A673 (cell line): ENCODE data around the gene BICD1. TPM values are rescaled to one million over a fixed set of nuclear protein-coding genes. Genes with fewer than 3 reads are reported as not detected.
"Not testable (repeated sequence)": the region's sequence is repeated elsewhere in the genome, so short reads cannot be mapped to it uniquely, and the experiment has no call there.

Experiments used
- BruUV-seq: library from RNA; stranded (reverse); fragments of 400-500 nt; replicated peaks from 2 replicates; lab custom pipeline; 2021; lab: Mats Ljungman, UMichigan
- CTCF ChIA-PET: fragments of 300-600 bp; sonication (Branson Sonifier 250); formaldehyde crosslinking; loops from one replicate; lab custom pipeline; 2022; ENCODE audit warnings: antibody characterized with exemption; lab: Charles Lee
- POLR2A ChIA-PET: fragments of 300-600 bp; sonication (Branson Sonifier 250); formaldehyde crosslinking; loops from one replicate; lab custom pipeline; 2022; ENCODE audit warnings: antibody characterized with exemption; ENCODE audit not compliant: low non-redundant PET; lab: Charles Lee
- DNase-seq: peaks from one replicate; pipeline ENCODE4 v3.0.0-alpha.2; 2015; ENCODE audit warnings: low spot score
- H3K27ac ChIP-seq: fragments of 200-600 bp; sonication (generic); 2 replicates; pipeline ENCODE4 v1.5.1; 2016; ENCODE audit warnings: mixed run types, low read depth, mild to moderate bottlenecking, mixed read lengths, antibody characterized with exemption, low read length; ENCODE audit not compliant: poor library complexity, severe bottlenecking
- H3K27me3 ChIP-seq: fragments of 200-600 bp; sonication (generic); replicated peaks from 2 replicates; pipeline ENCODE4 v1.6.1; 2017; ENCODE audit warnings: mixed run types, low read depth, mild to moderate bottlenecking, mixed read lengths, antibody characterized with exemption, low read length; ENCODE audit not compliant: insufficient read depth, poor library complexity
- H3K36me3 ChIP-seq: fragments of 200-600 bp; sonication (generic); 2 replicates; pipeline ENCODE4 v1.6.1; 2016; ENCODE audit warnings: mixed run types, mild to moderate bottlenecking, mixed read lengths, antibody characterized with exemption, low read length; ENCODE audit not compliant: insufficient read depth, poor library complexity, severe bottlenecking
- H3K4me1 ChIP-seq: fragments of 200-600 bp; sonication (generic); 2 replicates; pipeline ENCODE4 v1.6.1; 2017; ENCODE audit warnings: mixed run types, mild to moderate bottlenecking, mixed read lengths, antibody characterized with exemption, low read length; ENCODE audit not compliant: insufficient read depth, poor library complexity, severe bottlenecking
- H3K4me3 ChIP-seq: fragments of 200-600 bp; sonication (generic); 2 replicates; pipeline ENCODE4 v1.5.1; 2016; ENCODE audit warnings: low read depth, mixed run types, mild to moderate bottlenecking, mixed read lengths, low read length; ENCODE audit not compliant: poor library complexity, severe bottlenecking
- H3K9me3 ChIP-seq: fragments of 200-600 bp; sonication (generic); 2 replicates; pipeline ENCODE4 v1.6.1; 2016; ENCODE audit warnings: mixed run types, low read depth, mild to moderate bottlenecking, mixed read lengths, antibody characterized with exemption, low read length; ENCODE audit not compliant: poor library complexity, severe bottlenecking
- EZH2 ChIP-seq: fragments of 200-600 bp; sonication (generic); IDR thresholded peaks from 2 replicates; pipeline ENCODE4 v1.6.1; 2017; ENCODE audit warnings: borderline replicate concordance, low read depth, mild to moderate bottlenecking, mixed read lengths, antibody characterized with exemption, low read length; ENCODE audit not compliant: poor library complexity, severe bottlenecking
- intact Hi-C: fragments of 100-400 bp; cut with micrococcal nuclease; formaldehyde crosslinking; loops from one replicate; pipeline ENCODE4 v1.10.0; 2022; ENCODE audit not compliant: unreplicated experiment
- total RNA-seq: library from RNA; stranded (reverse); gene quantifications from 2 replicates; pipeline ENCODE4 v1.2.3, GENCODE V29; 2021
- TF ChIP-seq, protein P1 (sequence below): fragments of 300-800, 200-600 bp; sonication (generic); conservative IDR thresholded peaks from 2 replicates; pipeline ENCODE4 v1.5.1; 2017; ENCODE audit warnings: low read depth, mild to moderate bottlenecking, antibody characterized with exemption, low read length, moderate library complexity, mixed read lengths

Gene BICD1
- total RNA-seq, 1 experiment from 2014 or later = 50.2 TPM

GRCh38 chr12:32091696-32092095, 15.0 kb upstream of the BICD1 start:
- Histone ChIP-seq H3K27me3 (no peaks in the 10 kb centered on the region), H3K4me3 (no peak overlapping the region), H3K4me1 (no peaks in the 10 kb centered on the region), H3K36me3 (no peaks in the 10 kb centered on the region), H3K9me3 (no peaks in the 10 kb centered on the region), H3K27ac (no peak overlapping the region)
- no peak for DNase-seq
- ChIA-PET CTCF (no interaction called here), POLR2A (no interaction called here)
- intact Hi-C loops = no loop called here
- BruUV-seq = no TSS peak
- no peak for TF ChIP-seq EZH2
- TF ChIP-seq, protein P1, sequence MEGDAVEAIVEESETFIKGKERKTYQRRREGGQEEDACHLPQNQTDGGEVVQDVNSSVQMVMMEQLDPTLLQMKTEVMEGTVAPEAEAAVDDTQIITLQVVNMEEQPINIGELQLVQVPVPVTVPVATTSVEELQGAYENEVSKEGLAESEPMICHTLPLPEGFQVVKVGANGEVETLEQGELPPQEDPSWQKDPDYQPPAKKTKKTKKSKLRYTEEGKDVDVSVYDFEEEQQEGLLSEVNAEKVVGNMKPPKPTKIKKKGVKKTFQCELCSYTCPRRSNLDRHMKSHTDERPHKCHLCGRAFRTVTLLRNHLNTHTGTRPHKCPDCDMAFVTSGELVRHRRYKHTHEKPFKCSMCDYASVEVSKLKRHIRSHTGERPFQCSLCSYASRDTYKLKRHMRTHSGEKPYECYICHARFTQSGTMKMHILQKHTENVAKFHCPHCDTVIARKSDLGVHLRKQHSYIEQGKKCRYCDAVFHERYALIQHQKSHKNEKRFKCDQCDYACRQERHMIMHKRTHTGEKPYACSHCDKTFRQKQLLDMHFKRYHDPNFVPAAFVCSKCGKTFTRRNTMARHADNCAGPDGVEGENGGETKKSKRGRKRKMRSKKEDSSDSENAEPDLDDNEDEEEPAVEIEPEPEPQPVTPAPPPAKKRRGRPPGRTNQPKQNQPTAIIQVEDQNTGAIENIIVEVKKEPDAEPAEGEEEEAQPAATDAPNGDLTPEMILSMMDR = no peak

DNA sequence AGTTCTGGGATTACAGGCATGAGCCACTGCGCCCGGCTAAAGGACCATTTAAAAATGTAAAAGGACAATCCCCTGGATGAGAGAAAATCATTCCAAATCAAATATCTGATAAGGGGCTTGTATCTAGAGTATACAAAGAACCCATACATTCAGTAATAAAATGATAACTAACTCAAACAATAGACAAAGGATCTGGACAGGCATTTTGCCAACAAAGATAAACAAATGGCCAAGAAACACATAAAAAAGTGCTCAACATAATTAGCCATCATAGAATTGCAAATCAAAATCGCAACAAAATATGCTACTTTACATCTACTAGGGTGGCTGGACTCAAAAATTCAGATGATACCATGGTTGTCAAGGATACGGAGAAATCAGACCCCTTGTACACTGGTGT, 8.5 kb upstream of the BICD1 start:
- Histone ChIP-seq H3K9me3 (no peaks in the 10 kb centered on the region), H3K4me3 (no peak overlapping the region), H3K36me3 (no peaks in the 10 kb centered on the region), H3K27ac (no peak overlapping the region), H3K27me3 (no peaks in the 10 kb centered on the region), H3K4me1 (no peaks in the 10 kb centered on the region)
- no peak for DNase-seq
- ChIA-PET POLR2A (no interaction called here), CTCF (no interaction called here)
- BruUV-seq = no TSS peak
- TF ChIP-seq, protein P1 = no peak
- TF ChIP-seq EZH2 = no peak
- intact Hi-C loops = no loop called here

- H3K4me1 ChIP-seq, POLR2A ChIA-PET, H3K4me3 ChIP-seq, H3K36me3 ChIP-seq, BruUV-seq, CTCF ChIA-PET, DNase-seq, intact Hi-C loops, H3K27ac ChIP-seq, H3K9me3 ChIP-seq, H3K27me3 ChIP-seq: not testable (repeated sequence)
These were observed 7.4 kb upstream of the BICD1 start for GRCh38 chr12:32099275-32099674.

DNA sequence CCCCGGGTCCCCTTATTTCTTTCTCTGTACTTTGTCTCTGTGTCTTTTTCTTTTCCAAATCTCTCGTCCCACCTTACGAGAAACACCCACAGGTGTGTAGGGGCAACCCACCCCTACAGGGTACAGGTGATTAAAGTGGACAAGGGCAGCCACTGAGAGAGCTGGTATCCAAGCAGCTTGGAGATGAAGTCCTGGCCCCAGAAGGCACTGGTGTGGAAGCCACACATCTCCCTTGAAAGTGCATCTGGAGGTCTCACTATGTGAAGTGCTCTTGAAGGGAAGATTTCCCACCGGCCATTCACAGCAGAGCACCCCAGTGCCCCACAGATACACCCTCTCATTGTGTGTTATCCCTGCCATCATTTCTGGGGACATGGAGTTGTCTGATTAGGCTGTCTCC, 6.3 kb upstream of the BICD1 start:
- TF ChIP-seq, protein P1 = no peak
- TF ChIP-seq EZH2 = no peak
- BruUV-seq = no TSS peak
- CTCF ChIA-PET = no interaction called here

More for the DNA sequence above, 6.3 kb upstream of the BICD1 start:
- Histone ChIP-seq H3K36me3 (no peaks in the 10 kb centered on the region), H3K27me3 (no peaks in the 10 kb centered on the region), H3K27ac (no peak overlapping the region), H3K4me3 (no peak overlapping the region), H3K9me3 (no peaks in the 10 kb centered on the region), H3K4me1 (no peaks in the 10 kb centered on the region)
- intact Hi-C loops = loop anchor here (10.0 kb wide), 1 partner anchor 136 kb away; no protein-coding TSS in a partner anchor
- no peak for DNase-seq
- POLR2A ChIA-PET = no interaction called here
